Measurements from ENCODE around the gene FBXO10. TPM values are rescaled to one million over a fixed set of nuclear protein-coding genes. Genes with fewer than 3 reads are reported as not detected.

Gene FBXO10, protein sequence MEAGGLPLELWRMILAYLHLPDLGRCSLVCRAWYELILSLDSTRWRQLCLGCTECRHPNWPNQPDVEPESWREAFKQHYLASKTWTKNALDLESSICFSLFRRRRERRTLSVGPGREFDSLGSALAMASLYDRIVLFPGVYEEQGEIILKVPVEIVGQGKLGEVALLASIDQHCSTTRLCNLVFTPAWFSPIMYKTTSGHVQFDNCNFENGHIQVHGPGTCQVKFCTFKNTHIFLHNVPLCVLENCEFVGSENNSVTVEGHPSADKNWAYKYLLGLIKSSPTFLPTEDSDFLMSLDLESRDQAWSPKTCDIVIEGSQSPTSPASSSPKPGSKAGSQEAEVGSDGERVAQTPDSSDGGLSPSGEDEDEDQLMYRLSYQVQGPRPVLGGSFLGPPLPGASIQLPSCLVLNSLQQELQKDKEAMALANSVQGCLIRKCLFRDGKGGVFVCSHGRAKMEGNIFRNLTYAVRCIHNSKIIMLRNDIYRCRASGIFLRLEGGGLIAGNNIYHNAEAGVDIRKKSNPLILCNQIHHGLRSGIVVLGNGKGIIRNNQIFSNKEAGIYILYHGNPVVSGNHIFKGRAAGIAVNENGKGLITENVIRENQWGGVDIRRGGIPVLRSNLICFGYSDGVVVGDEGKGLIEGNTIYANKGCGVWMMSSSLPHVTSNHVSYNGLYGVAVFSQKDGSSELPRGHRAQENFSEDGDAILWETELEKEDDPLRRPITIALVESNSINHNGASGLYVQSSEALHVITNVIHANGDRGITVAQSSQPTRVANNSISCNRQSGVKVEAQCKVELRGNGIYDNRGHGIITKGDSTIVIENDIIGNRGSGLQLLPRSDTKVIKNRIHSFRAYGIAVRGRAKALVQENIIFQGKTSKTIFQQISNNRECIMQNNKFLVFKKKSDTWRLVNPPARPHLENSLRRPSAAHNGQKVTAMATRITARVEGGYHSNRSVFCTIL
- 12.5 TPM for polyA plus RNA-seq (2013, experiment 1 of 2)
- polyA plus RNA-seq (2013, experiment 2 of 2), result 12.8 TPM

DNA sequence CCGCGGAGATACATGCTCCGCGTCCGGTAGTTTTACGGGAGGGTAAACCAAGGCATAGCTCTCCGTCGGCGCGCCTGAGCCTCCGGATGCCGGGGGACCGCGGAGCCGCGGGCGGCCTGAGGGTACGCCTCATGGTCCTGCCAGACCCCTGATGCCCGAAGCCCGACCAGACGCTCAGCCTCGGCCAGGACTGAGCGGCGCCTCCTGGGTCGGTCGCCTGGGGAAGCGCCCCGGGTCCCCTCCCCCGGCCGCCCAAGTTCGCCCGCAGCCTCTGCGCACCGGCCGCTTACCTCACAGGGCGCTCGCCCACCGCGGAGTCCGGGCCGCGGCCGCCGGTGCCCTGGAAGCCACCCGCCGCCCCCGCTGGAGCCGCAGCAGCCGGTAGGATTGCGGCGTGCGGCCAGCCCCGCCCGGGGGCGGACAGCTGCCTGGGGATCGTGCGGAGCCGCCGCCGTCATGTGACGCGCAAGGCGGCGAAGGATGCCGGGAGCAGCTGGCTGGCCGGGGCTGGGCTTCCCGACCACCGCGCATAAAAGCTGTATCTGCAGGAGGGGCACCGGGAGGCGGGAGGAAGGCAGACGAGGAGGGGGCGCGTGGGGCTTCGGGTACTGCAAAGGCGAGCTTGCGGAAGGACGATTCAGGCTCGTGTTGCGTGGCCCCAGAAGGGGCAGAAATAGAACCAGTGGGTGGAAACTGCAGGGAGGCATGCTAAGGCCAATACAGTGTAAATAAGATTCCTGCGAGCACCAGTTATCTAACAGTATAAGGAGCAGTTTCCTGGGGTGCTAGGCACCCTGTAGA lies at the start of gene FBXO10:
Gene FBXO10, minus strand, starts transcription at position 460 of the 801 bp plus-strand sequence. CDS start 34,612 bp downstream, outside the sequence.
- peak within 1 kb of the TSS; percentile 83 for H3K9ac ChIP-seq (ENCODE audit: low read depth, low read length)
- H3K27me3 ChIP-seq (ENCODE audit: insufficient read depth, low read length), result no peaks in the 10 kb centered on the region
- H3K36me3 ChIP-seq (ENCODE audit: insufficient read depth, low read length), result peaks cover 14% of the 10 kb centered on the region
- H3K27ac ChIP-seq (ENCODE audit: low read depth, low read length), result peak within 1 kb of the TSS; percentile 78
- H3K4me1 ChIP-seq (ENCODE audit: insufficient read depth, low read length), result peaks cover 33% of the 10 kb centered on the region
- peak within 1 kb of the TSS; percentile 88 for H3K4me3 ChIP-seq (ENCODE audit: low read length)
- no peaks in the 10 kb centered on the region for H3K9me3 ChIP-seq (ENCODE audit: insufficient read depth, low read depth, low read length)
- 2% methylated on average over 81 of the region's 81 CpGs for WGBS

DNA sequence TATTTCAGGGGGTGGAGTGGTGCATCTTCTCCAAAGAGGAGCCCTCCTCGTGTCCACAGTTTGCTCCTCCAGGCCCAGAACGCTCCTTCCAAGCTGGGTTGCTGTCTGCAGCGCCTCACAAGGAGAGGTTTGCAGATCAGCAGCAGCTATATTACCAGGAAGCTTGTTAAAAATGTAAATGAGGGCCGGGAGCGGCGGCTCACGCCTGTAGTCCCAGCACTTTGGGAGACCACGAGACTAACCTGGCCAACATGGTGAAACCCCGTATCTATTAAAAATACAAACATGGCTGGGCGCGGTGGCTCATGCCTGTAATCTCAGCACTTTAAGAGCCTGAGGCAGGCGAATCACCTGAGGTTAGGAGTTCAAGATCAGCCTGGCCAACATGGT lies 49.6 kb upstream of the FBXO10 start:
- Histone ChIP-seq H3K4me1 (ENCODE audit: insufficient read depth, low read length) (peaks cover 16% of the 10 kb centered on the region), H3K9me3 (ENCODE audit: insufficient read depth, low read depth, low read length) (no peaks in the 10 kb centered on the region), H3K9ac (ENCODE audit: low read depth, low read length) (no peak overlapping the region), H3K27me3 (ENCODE audit: insufficient read depth, low read length) (no peaks in the 10 kb centered on the region), H3K27ac (ENCODE audit: low read depth, low read length) (no peak overlapping the region), H3K36me3 (ENCODE audit: insufficient read depth, low read length) (no peaks in the 10 kb centered on the region), H3K4me3 (ENCODE audit: low read length) (no peak overlapping the region)
- 87% methylated on average over 12 of the region's 12 CpGs for WGBS

DNA sequence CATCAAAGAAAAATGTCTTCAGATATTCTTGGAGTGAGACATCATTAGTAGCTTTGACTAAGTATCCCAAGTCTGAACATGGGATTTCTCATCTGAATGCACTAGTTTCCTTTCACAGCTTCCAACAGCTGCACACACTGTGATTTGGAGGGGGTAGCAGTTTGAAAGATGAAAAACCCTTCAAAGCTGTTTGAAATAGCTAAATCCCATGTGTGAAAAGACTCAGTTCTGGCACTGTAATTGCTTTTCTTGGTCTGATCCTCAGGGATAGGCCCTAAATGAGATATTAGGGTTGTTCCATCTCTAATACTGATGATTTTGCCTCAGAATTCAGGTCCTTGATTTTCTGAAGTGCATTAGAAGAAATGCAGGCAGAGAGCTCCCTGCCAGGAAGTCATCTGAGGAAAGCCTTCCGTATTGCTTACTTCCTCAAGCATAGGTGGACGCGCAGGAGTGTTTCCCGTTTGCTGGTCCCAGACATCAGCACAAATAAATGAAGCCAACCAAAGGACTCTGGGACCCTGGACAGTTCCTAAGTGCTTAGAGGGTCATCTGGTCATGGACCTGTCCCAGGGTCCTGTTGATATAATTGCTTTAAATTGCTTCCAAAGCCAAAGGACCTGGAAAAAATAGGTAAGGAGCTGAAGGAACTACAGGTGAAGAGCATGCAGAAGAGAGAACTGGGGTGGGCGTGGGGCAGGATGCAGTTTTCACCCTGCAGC lies 49.0 kb upstream of the FBXO10 start:
- Histone ChIP-seq H3K9ac (ENCODE audit: low read depth, low read length) (no peak overlapping the region), H3K27me3 (ENCODE audit: insufficient read depth, low read length) (no peaks in the 10 kb centered on the region), H3K4me1 (ENCODE audit: insufficient read depth, low read length) (peaks cover 16% of the 10 kb centered on the region), H3K9me3 (ENCODE audit: insufficient read depth, low read depth, low read length) (no peaks in the 10 kb centered on the region), H3K4me3 (ENCODE audit: low read length) (no peak overlapping the region), H3K27ac (ENCODE audit: low read depth, low read length) (no peak overlapping the region), H3K36me3 (ENCODE audit: insufficient read depth, low read length) (no peaks in the 10 kb centered on the region)
- WGBS, result 95% methylated on average over 5 of the region's 5 CpGs

DNA sequence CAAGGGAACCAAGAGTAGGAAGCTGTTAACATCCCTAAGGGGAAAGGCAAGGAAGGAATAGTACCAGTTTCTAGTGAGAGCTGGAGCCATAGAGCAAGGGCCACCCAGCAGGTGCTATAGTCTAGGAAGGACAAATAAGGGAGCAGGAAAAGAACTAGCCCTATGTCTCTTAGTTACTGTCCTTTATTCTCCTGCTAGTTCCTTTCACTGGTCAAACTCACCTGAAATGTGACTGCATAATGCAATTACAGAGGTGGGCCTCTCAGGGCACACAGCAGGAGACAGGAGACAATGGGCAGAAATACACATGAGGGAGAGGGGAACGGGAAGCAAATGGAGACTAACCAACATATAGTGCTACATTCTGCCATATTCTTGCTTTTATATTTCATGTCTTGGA lies 47.9 kb upstream of the FBXO10 start:
- peaks cover 16% of the 10 kb centered on the region for H3K4me1 ChIP-seq (ENCODE audit: insufficient read depth, low read length)
- H3K4me3 ChIP-seq (ENCODE audit: low read length), result no peak overlapping the region
- H3K36me3 ChIP-seq (ENCODE audit: insufficient read depth, low read length), result no peaks in the 10 kb centered on the region
- no peak overlapping the region for H3K9ac ChIP-seq (ENCODE audit: low read depth, low read length)
- H3K9me3 ChIP-seq (ENCODE audit: insufficient read depth, low read depth, low read length), result no peaks in the 10 kb centered on the region
- WGBS, result 60% methylated on average over 1 of the region's 1 CpG
- H3K27ac ChIP-seq (ENCODE audit: low read depth, low read length), result no peak overlapping the region
- no peaks in the 10 kb centered on the region for H3K27me3 ChIP-seq (ENCODE audit: insufficient read depth, low read length)

DNA sequence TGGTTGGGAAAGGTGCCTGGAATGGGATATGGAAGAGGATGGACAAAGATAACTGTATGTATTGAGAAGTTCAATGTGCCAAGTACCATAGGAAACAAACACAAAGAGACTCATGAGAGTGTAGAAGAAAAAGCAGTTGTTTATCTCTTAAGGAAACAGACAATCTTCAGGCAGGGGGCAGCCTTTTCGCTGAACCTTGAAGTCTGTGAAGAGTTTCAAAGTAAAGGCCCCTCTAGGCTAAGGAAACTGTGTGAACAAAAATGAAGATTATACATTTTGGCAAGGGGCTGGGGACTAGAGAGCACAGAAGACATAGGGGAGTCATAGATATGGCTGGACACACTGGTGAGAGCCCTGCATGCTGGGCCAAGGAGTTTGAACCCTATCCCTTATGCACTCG lies 47.1 kb upstream of the FBXO10 start:
- WGBS, result 80% methylated on average over 2 of the region's 2 CpGs
- peaks cover 16% of the 10 kb centered on the region for H3K4me1 ChIP-seq (ENCODE audit: insufficient read depth, low read length)
- H3K27me3 ChIP-seq (ENCODE audit: insufficient read depth, low read length), result no peaks in the 10 kb centered on the region
- H3K9ac ChIP-seq (ENCODE audit: low read depth, low read length), result no peak overlapping the region
- no peak overlapping the region for H3K4me3 ChIP-seq (ENCODE audit: low read length)
- H3K36me3 ChIP-seq (ENCODE audit: insufficient read depth, low read length), result no peaks in the 10 kb centered on the region
- H3K27ac ChIP-seq (ENCODE audit: low read depth, low read length), result no peak overlapping the region
- H3K9me3 ChIP-seq (ENCODE audit: insufficient read depth, low read depth, low read length), result no peaks in the 10 kb centered on the region

DNA sequence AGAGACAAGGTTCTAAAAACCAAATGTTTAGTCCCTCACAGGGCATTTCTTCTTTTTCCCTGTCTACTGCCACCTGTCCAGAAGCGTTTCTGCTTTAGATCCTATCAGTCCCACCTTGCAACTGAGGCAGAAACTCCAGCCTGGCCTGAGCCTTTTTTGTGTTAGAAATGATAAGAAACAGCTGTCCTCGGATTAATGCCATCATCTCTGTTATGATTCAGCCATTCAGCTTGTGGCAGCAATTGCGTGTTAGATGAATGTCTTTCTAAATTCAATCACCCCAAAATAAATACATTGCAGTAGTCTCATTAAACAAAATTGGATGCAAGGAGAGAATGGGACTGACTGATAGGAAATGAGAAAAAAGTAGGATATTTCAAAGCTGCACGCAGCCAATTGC lies 46.3 kb upstream of the FBXO10 start:
- 97% methylated on average over 4 of the region's 4 CpGs for WGBS
- no peaks in the 10 kb centered on the region for H3K36me3 ChIP-seq (ENCODE audit: insufficient read depth, low read length)

DNA sequence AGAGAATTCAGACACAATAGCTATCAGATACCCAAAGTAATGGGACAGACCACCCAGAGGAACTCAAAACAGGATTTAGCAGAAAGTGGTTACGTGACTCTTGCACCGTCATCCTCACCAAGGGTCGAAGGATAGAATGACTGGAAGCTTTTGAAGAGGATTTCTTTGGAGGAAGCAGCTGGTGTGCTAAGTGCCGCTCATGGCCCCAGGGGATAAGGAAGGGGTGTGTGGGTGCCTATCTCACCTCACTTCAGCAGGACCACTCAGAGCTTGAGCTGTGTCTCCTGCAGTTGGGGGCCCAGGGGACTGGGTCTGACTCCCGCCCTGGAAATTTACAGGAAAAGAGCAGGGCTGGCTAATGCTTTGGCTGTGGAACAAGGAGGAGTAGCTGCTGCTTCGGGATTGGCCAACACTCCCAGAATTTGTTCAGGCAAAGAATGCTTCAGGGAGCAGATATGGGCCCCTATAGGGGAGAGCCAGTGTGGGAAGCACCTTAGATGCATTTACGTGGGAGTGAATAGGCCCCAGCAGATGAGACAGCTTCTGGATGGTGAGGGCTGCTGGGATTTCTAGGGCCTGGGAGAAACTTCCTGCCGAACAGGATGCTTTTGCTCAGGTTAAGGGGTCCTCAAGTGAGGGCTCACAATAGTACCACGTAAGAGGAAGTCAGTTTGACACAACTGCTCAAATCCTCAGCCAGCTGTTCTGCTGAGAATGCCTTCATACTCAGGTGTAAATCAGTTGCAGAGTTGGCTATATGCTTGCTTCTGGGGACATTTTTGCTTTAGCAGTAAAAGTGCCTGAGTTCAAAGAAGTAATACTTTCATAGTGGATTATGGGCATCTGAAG lies 45.3 kb upstream of the FBXO10 start:
- no peak overlapping the region for H3K27ac ChIP-seq (ENCODE audit: low read depth, low read length)
- no peak overlapping the region for H3K4me3 ChIP-seq (ENCODE audit: low read length)
- WGBS, result 82% methylated on average over 9 of the region's 9 CpGs
- H3K27me3 ChIP-seq (ENCODE audit: insufficient read depth, low read length), result no peaks in the 10 kb centered on the region
- peaks cover 16% of the 10 kb centered on the region for H3K4me1 ChIP-seq (ENCODE audit: insufficient read depth, low read length)
- H3K9me3 ChIP-seq (ENCODE audit: insufficient read depth, low read depth, low read length), result no peaks in the 10 kb centered on the region
- H3K9ac ChIP-seq (ENCODE audit: low read depth, low read length), result no peak overlapping the region
- no peaks in the 10 kb centered on the region for H3K36me3 ChIP-seq (ENCODE audit: insufficient read depth, low read length)

More for the DNA sequence above, 46.3 kb upstream of the FBXO10 start:
- Histone ChIP-seq H3K4me3 (ENCODE audit: low read length) (no peak overlapping the region), H3K9me3 (ENCODE audit: insufficient read depth, low read depth, low read length) (no peaks in the 10 kb centered on the region), H3K27me3 (ENCODE audit: insufficient read depth, low read length) (no peaks in the 10 kb centered on the region), H3K27ac (ENCODE audit: low read depth, low read length) (no peak overlapping the region), H3K4me1 (ENCODE audit: insufficient read depth, low read length) (peaks cover 16% of the 10 kb centered on the region), H3K9ac (ENCODE audit: low read depth, low read length) (no peak overlapping the region)

DNA sequence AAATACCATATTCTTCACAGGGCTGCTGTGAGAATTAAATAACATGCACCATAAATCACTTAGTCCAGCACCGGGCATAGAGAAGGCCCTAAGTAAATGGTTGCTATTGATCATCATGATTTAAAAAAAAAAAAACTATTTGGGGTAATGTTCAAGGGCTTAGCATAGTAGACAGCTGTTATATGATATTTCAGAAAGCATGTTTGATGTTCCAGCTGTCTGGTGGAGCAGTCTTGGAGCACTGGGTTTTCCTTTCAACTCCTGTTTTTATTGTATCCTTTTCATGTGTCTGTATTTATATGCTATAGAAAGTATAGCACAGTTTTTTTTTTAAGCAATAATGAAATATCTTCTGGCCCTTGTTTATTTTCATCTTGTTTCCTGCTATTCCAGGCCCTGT lies 44.2 kb upstream of the FBXO10 start:
- WGBS, result 89% methylated on average over 1 of the region's 1 CpG
- H3K27ac ChIP-seq (ENCODE audit: low read depth, low read length), result no peak overlapping the region
- H3K36me3 ChIP-seq (ENCODE audit: insufficient read depth, low read length), result no peaks in the 10 kb centered on the region
- no peaks in the 10 kb centered on the region for H3K27me3 ChIP-seq (ENCODE audit: insufficient read depth, low read length)
- H3K9me3 ChIP-seq (ENCODE audit: insufficient read depth, low read depth, low read length), result no peaks in the 10 kb centered on the region
- no peak overlapping the region for H3K9ac ChIP-seq (ENCODE audit: low read depth, low read length)
- no peak overlapping the region for H3K4me3 ChIP-seq (ENCODE audit: low read length)
- peaks cover 14% of the 10 kb centered on the region for H3K4me1 ChIP-seq (ENCODE audit: insufficient read depth, low read length)

DNA sequence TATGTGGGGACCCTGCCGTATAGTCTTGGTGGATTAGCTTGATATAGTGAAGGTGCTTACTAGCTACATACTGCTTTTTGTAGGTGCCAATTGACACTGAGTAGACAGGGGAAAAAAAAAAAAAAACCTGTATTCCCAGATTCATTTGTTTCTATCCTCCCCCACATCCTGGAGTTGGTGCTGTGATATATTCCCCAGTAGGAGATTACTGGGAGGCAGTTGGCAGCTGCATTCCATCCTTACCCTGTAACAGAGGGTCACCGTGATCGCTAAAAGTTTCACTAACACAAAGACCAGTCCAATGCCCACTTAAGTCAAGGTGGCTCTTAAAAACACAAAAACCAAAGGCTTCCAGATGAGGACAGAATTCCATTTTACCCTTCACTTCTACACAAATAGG lies 43.6 kb upstream of the FBXO10 start:
- H3K36me3 ChIP-seq (ENCODE audit: insufficient read depth, low read length), result no peaks in the 10 kb centered on the region
- no peaks in the 10 kb centered on the region for H3K9me3 ChIP-seq (ENCODE audit: insufficient read depth, low read depth, low read length)
- no peak overlapping the region for H3K9ac ChIP-seq (ENCODE audit: low read depth, low read length)
- H3K4me3 ChIP-seq (ENCODE audit: low read length), result no peak overlapping the region
- H3K27ac ChIP-seq (ENCODE audit: low read depth, low read length), result no peak overlapping the region
- no peaks in the 10 kb centered on the region for H3K27me3 ChIP-seq (ENCODE audit: insufficient read depth, low read length)
- WGBS, result 91% methylated on average over 3 of the region's 3 CpGs
- H3K4me1 ChIP-seq (ENCODE audit: insufficient read depth, low read length), result peaks cover 12% of the 10 kb centered on the region
